GM23338 (cell line): ENCODE results near the gene SOCS2. TPM values are rescaled to one million over a fixed set of nuclear protein-coding genes. Genes with fewer than 3 reads are reported as not detected.
A peak's percentile ranks its signal among the peaks of the same experiment; 100 is the strongest.

Experiments used
- ATAC-seq: fragments of 200-7000 bp; cut with Tn5 transposase; 3 replicates; pipeline ENCODE4 v1.9.1; 2020
- DNase-seq: peaks from one replicate; pipeline ENCODE4 v3.0.0-alpha.2; 2015; ENCODE audit warnings: low spot score
- H2AFZ ChIP-seq: fragments of 200-600 bp; sonication (generic); 2 replicates; pipeline ENCODE4 v1.8.0; 2016; ENCODE audit warnings: antibody characterized with exemption, mild to moderate bottlenecking, moderate library complexity
- H3F3A ChIP-seq: fragments of 200-600 bp; sonication (generic); replicated peaks from 2 replicates; pipeline ENCODE4 v1.8.0; 2017; ENCODE audit warnings: antibody characterized with exemption, mixed run types, low read depth
- H3K27ac ChIP-seq: fragments of 200-600 bp; sonication (generic); 2 replicates; pipeline ENCODE4 v1.6.1; 2016; ENCODE audit warnings: low read depth
- H3K27me3 ChIP-seq: fragments of 200-600 bp; sonication (generic); 2 replicates; pipeline ENCODE4 v1.8.0; 2016; ENCODE audit warnings: mild to moderate bottlenecking, mixed run types, moderate library complexity; ENCODE audit not compliant: insufficient read depth
- H3K36me3 ChIP-seq: fragments of 200-600 bp; sonication (generic); 2 replicates; pipeline ENCODE4 v1.8.0; 2016; ENCODE audit warnings: mild to moderate bottlenecking; ENCODE audit not compliant: insufficient read depth
- H3K4me1 ChIP-seq: fragments of 200-600 bp; sonication (generic); 2 replicates; pipeline ENCODE4 v1.8.0; 2016; ENCODE audit warnings: mild to moderate bottlenecking, moderate library complexity; ENCODE audit not compliant: insufficient read depth
- H3K4me2 ChIP-seq: fragments of 200-600 bp; sonication (generic); 2 replicates; pipeline ENCODE4 v1.7.1; 2017; ENCODE audit warnings: mixed run types
- H3K4me3 ChIP-seq: fragments of 200-600 bp; sonication (generic); 2 replicates; pipeline ENCODE4 v1.6.1; 2016; ENCODE audit warnings: mixed run types
- H3K79me2 ChIP-seq: fragments of 200-600 bp; sonication (generic); replicated peaks from 2 replicates; pipeline ENCODE4 v1.8.0; 2017; ENCODE audit warnings: mild to moderate bottlenecking; ENCODE audit not compliant: insufficient read depth
- H3K9me2 ChIP-seq: fragments of 200-600 bp; sonication (generic); 2 replicates; pipeline ENCODE4 v1.8.0; 2017; ENCODE audit not compliant: insufficient read depth
- H4K20me1 ChIP-seq: fragments of 200-600 bp; sonication (generic); replicated peaks from 2 replicates; pipeline ENCODE4 v1.8.0; 2017; ENCODE audit warnings: mild to moderate bottlenecking; ENCODE audit not compliant: insufficient read depth
- H3K27ac Mint-ChIP-seq: 2 replicates; pipeline ENCODE4 v1.8.0; 2020; ENCODE audit warnings: inconsistent platforms, mild to moderate bottlenecking, moderate library complexity, mixed read lengths
- H3K27me3 Mint-ChIP-seq: 3 replicates; pipeline ENCODE4 v1.8.0; 2022; ENCODE audit warnings: low read depth, mild to moderate bottlenecking, moderate library complexity, mixed read lengths, inconsistent platforms; ENCODE audit not compliant: insufficient read depth, poor library complexity
- H3K36me3 Mint-ChIP-seq: 3 replicates; pipeline ENCODE4 v1.8.0; 2021; ENCODE audit warnings: low read depth, mild to moderate bottlenecking, inconsistent platforms, moderate library complexity, mixed read lengths
- H3K4me1 Mint-ChIP-seq: 3 replicates; pipeline ENCODE4 v1.8.0; 2020; ENCODE audit warnings: mild to moderate bottlenecking, inconsistent platforms, mixed read lengths
- H3K4me3 Mint-ChIP-seq: 3 replicates; pipeline ENCODE4 v1.8.0; 2021; ENCODE audit warnings: moderate library complexity, mild to moderate bottlenecking, inconsistent platforms, mixed read lengths
- H3K9me3 Mint-ChIP-seq: 3 replicates; pipeline ENCODE4 v1.8.0; 2020; ENCODE audit warnings: moderate library complexity, mild to moderate bottlenecking, inconsistent platforms, mixed read lengths
- CREB1 ChIP-seq: fragments of 250-450 bp; sonication (Bioruptor Pico); IDR thresholded peaks from 2 replicates; pipeline ENCODE4 v1.5.0; 2020; ENCODE audit warnings: low read depth, mild to moderate bottlenecking, moderate library complexity
- ETS1 ChIP-seq: IDR thresholded peaks from 2 replicates; pipeline ENCODE4 v1.6.1; 2016; ENCODE audit warnings: antibody characterized with exemption
- EZH2 ChIP-seq: fragments of 200-600 bp; sonication (generic); IDR thresholded peaks from one replicate; pipeline ENCODE4 v1.8.0; 2017; ENCODE audit warnings: antibody characterized with exemption, mild to moderate bottlenecking, low read depth; ENCODE audit not compliant: unreplicated experiment
- EZH2phosphoT487 ChIP-seq: fragments of 200-600 bp; sonication (generic); IDR thresholded peaks from one replicate; pipeline ENCODE4 v1.8.1; 2018; ENCODE audit warnings: antibody characterized with exemption; ENCODE audit not compliant: unreplicated experiment
- JUNB ChIP-seq: IDR thresholded peaks from one replicate; pipeline ENCODE4 v1.6.1; 2016; ENCODE audit warnings: antibody characterized with exemption; ENCODE audit not compliant: unreplicated experiment
- NANOG ChIP-seq: IDR thresholded peaks from 2 replicates; pipeline ENCODE4 v1.6.1; 2016; ENCODE audit warnings: antibody characterized with exemption, borderline replicate concordance
- POLR2AphosphoS5 ChIP-seq: IDR thresholded peaks from 2 replicates; pipeline ENCODE4 v1.6.1; 2016; ENCODE audit warnings: antibody characterized with exemption, low read depth
- STAT1 ChIP-seq: IDR thresholded peaks from one replicate; pipeline ENCODE4 v1.6.1; 2016; ENCODE audit warnings: antibody characterized with exemption; ENCODE audit not compliant: unreplicated experiment
- ZNF114 ChIP-seq: fragments of 250-450 bp; sonication (Bioruptor Pico); IDR thresholded peaks from 2 replicates; pipeline ENCODE4 v1.5.0; 2020; ENCODE audit warnings: mild to moderate bottlenecking, moderate library complexity
- ZNF331 ChIP-seq: fragments of 250-450 bp; sonication (Bioruptor Pico); IDR thresholded peaks from 2 replicates; pipeline ENCODE4 v1.5.0; 2020; ENCODE audit warnings: low read depth, mild to moderate bottlenecking, moderate library complexity
- polyA plus RNA-seq: library from polyadenylated mRNA; unstranded; fragments of >200 nt; fragmentation: Nextera tagmentation; extraction: Ambion mirVana; gene quantifications from 2 replicates; pipeline ENCODE4 v1.2.1, GENCODE V29; 2016
- total RNA-seq: library from RNA; depleted of rRNA; stranded (reverse); fragments of >200 nt; shearing (Covaris generic); gene quantifications from 2 replicates; pipeline ENCODE4 v1.2.3, GENCODE V29; 2014
- TF ChIP-seq, protein P1 (sequence below), 2 experiments: fragments of 200-600 bp in 1 of 2; sonication (generic) in 1 of 2; conservative IDR thresholded peaks; 2 replicates each; pipeline versions ENCODE4 v1.5.1 to v1.6.1; 2016 to 2017; ENCODE audit warnings: antibody characterized with exemption in 2 of 2, low read depth in 2 of 2, mild to moderate bottlenecking in 2 of 2, moderate library complexity in 1 of 2
- TF ChIP-seq, protein P2 (sequence below): IDR thresholded peaks from one replicate; pipeline ENCODE4 v1.6.1; 2018; ENCODE audit warnings: antibody characterized with exemption; ENCODE audit not compliant: unreplicated experiment

The SOCS2 gene
- total and polyA plus RNA-seq, 2 experiments from 2014 or later = 15.5 to 32.4 TPM

DNA sequence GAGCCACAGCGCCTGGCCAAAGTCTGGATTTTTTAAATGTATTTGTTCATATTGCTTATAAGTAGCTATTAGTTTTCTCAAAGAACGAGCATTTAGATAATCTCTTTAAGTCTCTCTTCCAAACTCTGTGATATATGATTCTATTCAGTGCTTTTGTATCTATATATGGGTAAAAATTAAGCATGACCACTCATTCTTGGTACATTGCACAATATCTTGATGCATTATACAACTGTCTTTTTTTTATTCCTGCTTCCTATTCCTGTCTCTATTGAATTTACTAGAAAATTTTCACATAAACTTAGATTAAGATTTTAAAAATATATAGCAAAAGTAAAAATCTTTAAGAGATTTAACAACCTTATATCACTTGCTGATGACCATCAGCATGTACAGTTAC lies 29.1 kb downstream of the SOCS2 start (continued):
- TF ChIP-seq ETS1 = no peak
- no peak for TF ChIP-seq ZNF331
- no peak for TF ChIP-seq CREB1 (CRISPR knock-in tag)
- TF ChIP-seq, protein P1, sequence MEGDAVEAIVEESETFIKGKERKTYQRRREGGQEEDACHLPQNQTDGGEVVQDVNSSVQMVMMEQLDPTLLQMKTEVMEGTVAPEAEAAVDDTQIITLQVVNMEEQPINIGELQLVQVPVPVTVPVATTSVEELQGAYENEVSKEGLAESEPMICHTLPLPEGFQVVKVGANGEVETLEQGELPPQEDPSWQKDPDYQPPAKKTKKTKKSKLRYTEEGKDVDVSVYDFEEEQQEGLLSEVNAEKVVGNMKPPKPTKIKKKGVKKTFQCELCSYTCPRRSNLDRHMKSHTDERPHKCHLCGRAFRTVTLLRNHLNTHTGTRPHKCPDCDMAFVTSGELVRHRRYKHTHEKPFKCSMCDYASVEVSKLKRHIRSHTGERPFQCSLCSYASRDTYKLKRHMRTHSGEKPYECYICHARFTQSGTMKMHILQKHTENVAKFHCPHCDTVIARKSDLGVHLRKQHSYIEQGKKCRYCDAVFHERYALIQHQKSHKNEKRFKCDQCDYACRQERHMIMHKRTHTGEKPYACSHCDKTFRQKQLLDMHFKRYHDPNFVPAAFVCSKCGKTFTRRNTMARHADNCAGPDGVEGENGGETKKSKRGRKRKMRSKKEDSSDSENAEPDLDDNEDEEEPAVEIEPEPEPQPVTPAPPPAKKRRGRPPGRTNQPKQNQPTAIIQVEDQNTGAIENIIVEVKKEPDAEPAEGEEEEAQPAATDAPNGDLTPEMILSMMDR (conservative IDR thresholded peaks at IDR 0.05; ENCODE audit: low read depth in 2 of 2) = no peak
- TF ChIP-seq, protein P2, sequence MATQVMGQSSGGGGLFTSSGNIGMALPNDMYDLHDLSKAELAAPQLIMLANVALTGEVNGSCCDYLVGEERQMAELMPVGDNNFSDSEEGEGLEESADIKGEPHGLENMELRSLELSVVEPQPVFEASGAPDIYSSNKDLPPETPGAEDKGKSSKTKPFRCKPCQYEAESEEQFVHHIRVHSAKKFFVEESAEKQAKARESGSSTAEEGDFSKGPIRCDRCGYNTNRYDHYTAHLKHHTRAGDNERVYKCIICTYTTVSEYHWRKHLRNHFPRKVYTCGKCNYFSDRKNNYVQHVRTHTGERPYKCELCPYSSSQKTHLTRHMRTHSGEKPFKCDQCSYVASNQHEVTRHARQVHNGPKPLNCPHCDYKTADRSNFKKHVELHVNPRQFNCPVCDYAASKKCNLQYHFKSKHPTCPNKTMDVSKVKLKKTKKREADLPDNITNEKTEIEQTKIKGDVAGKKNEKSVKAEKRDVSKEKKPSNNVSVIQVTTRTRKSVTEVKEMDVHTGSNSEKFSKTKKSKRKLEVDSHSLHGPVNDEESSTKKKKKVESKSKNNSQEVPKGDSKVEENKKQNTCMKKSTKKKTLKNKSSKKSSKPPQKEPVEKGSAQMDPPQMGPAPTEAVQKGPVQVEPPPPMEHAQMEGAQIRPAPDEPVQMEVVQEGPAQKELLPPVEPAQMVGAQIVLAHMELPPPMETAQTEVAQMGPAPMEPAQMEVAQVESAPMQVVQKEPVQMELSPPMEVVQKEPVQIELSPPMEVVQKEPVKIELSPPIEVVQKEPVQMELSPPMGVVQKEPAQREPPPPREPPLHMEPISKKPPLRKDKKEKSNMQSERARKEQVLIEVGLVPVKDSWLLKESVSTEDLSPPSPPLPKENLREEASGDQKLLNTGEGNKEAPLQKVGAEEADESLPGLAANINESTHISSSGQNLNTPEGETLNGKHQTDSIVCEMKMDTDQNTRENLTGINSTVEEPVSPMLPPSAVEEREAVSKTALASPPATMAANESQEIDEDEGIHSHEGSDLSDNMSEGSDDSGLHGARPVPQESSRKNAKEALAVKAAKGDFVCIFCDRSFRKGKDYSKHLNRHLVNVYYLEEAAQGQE = no peak
- TF ChIP-seq POLR2AphosphoS5 = no peak
- no peak for TF ChIP-seq EZH2phosphoT487
- TF ChIP-seq STAT1 = no peak
- TF ChIP-seq JUNB = no peak
- TF ChIP-seq EZH2 = no peak
- no peak for TF ChIP-seq NANOG
- TF ChIP-seq ZNF114 (CRISPR knock-in tag) = no peak

- ATAC-seq = no peak
- TF ChIP-seq CREB1 (CRISPR knock-in tag) = no peak
- TF ChIP-seq ETS1 = no peak
- no peak for TF ChIP-seq EZH2
- TF ChIP-seq NANOG = no peak
- no peak for TF ChIP-seq ZNF331
- no peak for TF ChIP-seq POLR2AphosphoS5
- TF ChIP-seq, protein P1 (conservative IDR thresholded peaks at IDR 0.05; ENCODE audit: low read depth in 2 of 2) = no peak
- TF ChIP-seq, protein P2 = no peak
- TF ChIP-seq STAT1 = no peak
Observed at GRCh38 chr12:93602897-93603668, 30.6 kb downstream of the SOCS2 start.

More at GRCh38 chr12:93602897-93603668, 30.6 kb downstream of the SOCS2 start:
- DNase-seq = no peak
- Histone ChIP-seq H4K20me1 (no peaks in the 10 kb centered on the region), H3K79me2 (no peaks in the 10 kb centered on the region), H3K4me2 (no peak overlapping the region), H3F3A (no peaks in the 10 kb centered on the region), H3K36me3 (no peaks in the 10 kb centered on the region), H3K4me3 (no peak overlapping the region), H3K27me3 (no peaks in the 10 kb centered on the region), H2AFZ (peak overlapping the region; percentile 56; the same call in 1 of the 2 replicates), H3K27ac (no peak overlapping the region), H3K4me1 (peaks cover 5% of the 10 kb centered on the region), H3K9me2 (no peaks in the 10 kb centered on the region)
- no peaks in the 10 kb centered on the region for H3K36me3 Mint-ChIP-seq
- H3K9me3 Mint-ChIP-seq = no peaks in the 10 kb centered on the region
- no peaks in the 10 kb centered on the region for H3K27me3 Mint-ChIP-seq
- no peak overlapping the region for H3K4me3 Mint-ChIP-seq
- peaks cover 5% of the 10 kb centered on the region; the same call in 2 of the 3 replicates for H3K4me1 Mint-ChIP-seq
- no peak overlapping the region for H3K27ac Mint-ChIP-seq
